Sigmoid colon (tissue), 7 donors: Measurements from ENCODE around the gene SERPINB12. TPM values are rescaled to one million over a fixed set of nuclear protein-coding genes. Genes with fewer than 3 reads are reported as not detected.

Source experiments
- DNase-seq: peaks from one replicate; pipeline ENCODE4 v3.0.0-alpha.2; 2019
- H3K27ac ChIP-seq, 4 donors: fragments of 200-600 bp; sonication (generic); one replicate each; pipeline ENCODE4 v1.5.1; 2016 to 2019; ENCODE audit warnings: mild to moderate bottlenecking in 1 of 4
- H3K27me3 ChIP-seq, 3 donors: fragments of 200-600 bp; sonication (generic); one replicate each; pipeline ENCODE4 v1.5.1; 2019; ENCODE audit warnings: mild to moderate bottlenecking in 1 of 3
- H3K36me3 ChIP-seq, 4 donors: fragments of 200-600 bp; sonication (generic); one replicate each; pipeline ENCODE4 v1.5.1; 2016 to 2019
- H3K4me1 ChIP-seq, 4 donors: fragments of 200-600 bp; sonication (generic); one replicate each; pipeline ENCODE4 v1.5.1; 2017 to 2019
- H3K4me3 ChIP-seq, 4 donors: fragments of 200-600 bp; sonication (generic); one replicate each; pipeline ENCODE4 v1.5.1; 2017 to 2019; ENCODE audit warnings: mild to moderate bottlenecking in 2 of 4, moderate library complexity in 1 of 4
- H3K9me3 ChIP-seq, 4 donors: fragments of 200-600 bp in 3 of 4; sonication (generic) in 3 of 4; one replicate each; pipeline versions ENCODE4 v1.5.1 to v1.6.1; 2013 to 2019
- CTCF ChIP-seq, 4 experiments: fragments of 450-650 bp in 3 of 4; fragments of 200-600 bp in 1 of 4; IDR thresholded peaks; one replicate each; pipeline ENCODE4 v1.5.1; 2016 to 2019; ENCODE audit warnings: antibody characterized with exemption in 4 of 4, mild to moderate bottlenecking in 3 of 4, moderate library complexity in 2 of 4
- EP300 ChIP-seq, 4 donors: sonication (generic); formaldehyde crosslinking; IDR thresholded peaks; one replicate each; pipeline ENCODE4 v1.6.1; 2017; ENCODE audit warnings: antibody characterized with exemption in 4 of 4
- POLR2A ChIP-seq, 2 donors: fragments of 450-650 bp; IDR thresholded peaks; one replicate each; pipeline ENCODE4 v1.6.1; 2016; ENCODE audit warnings: antibody characterized with exemption in 2 of 2, mild to moderate bottlenecking in 2 of 2, moderate library complexity in 2 of 2
- POLR2AphosphoS5 ChIP-seq, 4 donors: sonication (generic); formaldehyde crosslinking; IDR thresholded peaks; one replicate each; pipeline ENCODE4 v1.6.1; 2017; ENCODE audit warnings: antibody characterized with exemption in 4 of 4
- WGBS, 2 donors: extraction: QIAGEN DNeasy Blood & Tissue Kit; methylation state at CpG; one replicate each; pipeline ENCODE4 v1.1.7; 2013; 5-methylcytosine and 5-hydroxymethylcytosine counted together
- intact Hi-C: fragments of 100-400 bp; cut with DNase I; formaldehyde crosslinking; loops from one replicate; pipeline ENCODE4 v1.15.1; 2023
- polyA plus RNA-seq, 3 donors: library from polyadenylated mRNA; stranded (reverse); fragments of 200-250 nt; gene quantifications; one replicate each; pipeline ENCODE4 v1.2.3, GENCODE V29; 2013
- total RNA-seq, 4 donors: library from RNA; depleted of rRNA; stranded (reverse); fragments of >200 nt; gene quantifications; one replicate each; pipeline ENCODE4 v1.1.0, GENCODE V29; 2016
- donor health status: healthy with polysubstance abuse.
- donor health status: Bipolar disorder and iron deficiency.
- donor health status: healthy.

The SERPINB12 gene
- not detected for total RNA-seq
- polyA plus RNA-seq = not detected

GRCh38 chr18:63542069-63542468 lies at the start of gene SERPINB12:
TSS of gene SERPINB12 (plus strand) at chr18:63542369. CDS start at chr18:63556160, 13,791 bp downstream.
- H3K9me3 ChIP-seq = no peaks in the 10 kb centered on the region
- no peaks in the 10 kb centered on the region for H3K4me1 ChIP-seq
- TF ChIP-seq CTCF (IDR thresholded peaks at IDR 0.05) (no peak), EP300 (IDR thresholded peaks at IDR 0.05) (no peak), POLR2A (IDR thresholded peaks at IDR 0.05) (no peak), POLR2AphosphoS5 (IDR thresholded peaks at IDR 0.05) (no peak)
- H3K4me3 ChIP-seq = no peak within 1 kb of the TSS
- intact Hi-C loops = no loop called here
- H3K36me3 ChIP-seq = no peaks in the 10 kb centered on the region
- H3K27me3 ChIP-seq = no peaks in the 10 kb centered on the region
- H3K27ac ChIP-seq = no peak within 1 kb of the TSS
- WGBS, 2 donors = 68 to 70% methylated on average over 1 of the region's 1 CpG
- DNase-seq = no peak

- H3K27me3 ChIP-seq = no peaks in the 10 kb centered on the region
- TF ChIP-seq POLR2A (IDR thresholded peaks at IDR 0.05) = no peak
- no peak for TF ChIP-seq POLR2AphosphoS5 (IDR thresholded peaks at IDR 0.05)
- no peak for TF ChIP-seq CTCF (IDR thresholded peaks at IDR 0.05)
- TF ChIP-seq EP300 (IDR thresholded peaks at IDR 0.05) = no peak
- no peak for DNase-seq
- peak overlapping the region in 1 of 4 donors; percentile 42 for H3K27ac ChIP-seq
- no peaks in the 10 kb centered on the region for H3K9me3 ChIP-seq
- H3K4me1 ChIP-seq = peaks cover 0 to 30% (median 18%) of the 10 kb centered on the region in 4 donors
- no peak overlapping the region for H3K4me3 ChIP-seq
- H3K36me3 ChIP-seq = no peaks in the 10 kb centered on the region
- intact Hi-C loops = no loop called here
- 79 to 83% methylated on average over 3 of the region's 3 CpGs for WGBS, 2 donors
Measured at GRCh38 chr18:63492851-63493250, 49.3 kb upstream of the SERPINB12 start.

- Histone ChIP-seq H3K27ac (no peak overlapping the region), H3K36me3 (no peaks in the 10 kb centered on the region), H3K4me1 (peaks cover 0 to 8% (median 0%) of the 10 kb centered on the region in 4 donors), H3K9me3 (no peaks in the 10 kb centered on the region), H3K4me3 (no peak overlapping the region), H3K27me3 (no peaks in the 10 kb centered on the region)
- 68 to 86% methylated on average over 2 of the region's 2 CpGs for WGBS, 2 donors
- intact Hi-C loops = no loop called here
- TF ChIP-seq POLR2A (IDR thresholded peaks at IDR 0.05) (no peak), EP300 (IDR thresholded peaks at IDR 0.05) (no peak), POLR2AphosphoS5 (IDR thresholded peaks at IDR 0.05) (no peak), CTCF (IDR thresholded peaks at IDR 0.05) (no peak)
- no peak for DNase-seq
Measured at GRCh38 chr18:63495675-63496074, 46.5 kb upstream of the SERPINB12 start.

- Histone ChIP-seq H3K27ac (no peak overlapping the region), H3K4me1 (no peaks in the 10 kb centered on the region), H3K27me3 (no peaks in the 10 kb centered on the region), H3K9me3 (no peaks in the 10 kb centered on the region), H3K4me3 (no peak overlapping the region), H3K36me3 (no peaks in the 10 kb centered on the region)
- WGBS, 2 donors = 32 to 53% methylated on average over 2 of the region's 2 CpGs
- intact Hi-C loops = loop anchor here (10.0 kb wide), 2 partner anchors 141 to 491 kb away; partner anchors contain the start of gene KDSR
- no peak for DNase-seq
- TF ChIP-seq EP300 (IDR thresholded peaks at IDR 0.05) (no peak), CTCF (IDR thresholded peaks at IDR 0.05) (peak in 3 of 4 experiments; percentile 25 to 55 (median 39))
Measured at GRCh38 chr18:63505566-63506335, 36.4 kb upstream of the SERPINB12 start.
